GM12875 (cell line): ENCODE measurements around the gene CACNB3.
"Not testable (repeated sequence)": the region's sequence is repeated elsewhere in the genome, so short reads cannot be mapped to it uniquely, and the experiment has no call there.

Source experiments
- H3K4me3 ChIP-seq: one replicate; pipeline ENCODE4 v1.5.1; 2011; ENCODE audit warnings: low read depth, low read length, control low read depth
- CTCF ChIP-seq: IDR thresholded peaks from 2 replicates; pipeline ENCODE4 v1.5.1; 2011; ENCODE audit warnings: low read depth, mild to moderate bottlenecking, control low read depth, inconsistent platforms, low read length, moderate library complexity, borderline replicate concordance; ENCODE audit not compliant: insufficient read depth

Gene CACNB3

DNA sequence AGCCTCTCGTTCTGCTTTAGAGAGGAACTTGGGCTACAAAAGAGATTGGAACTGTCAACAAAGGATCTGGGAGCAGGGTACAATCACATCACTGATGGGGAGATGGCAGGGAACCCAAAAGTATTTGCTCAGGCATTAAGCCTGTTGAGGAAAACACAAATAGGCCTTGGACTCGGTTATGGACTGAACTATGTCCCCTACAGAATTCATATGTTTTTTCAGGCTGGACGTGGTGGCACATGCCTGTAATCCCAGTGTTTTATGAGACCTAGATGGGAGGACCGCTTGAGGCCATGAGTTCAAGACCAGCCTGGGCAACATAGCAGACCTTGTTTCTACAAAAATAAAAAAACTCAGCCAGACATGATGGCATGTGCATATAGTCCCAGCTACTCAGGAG is 19.8 kb downstream of the CACNB3 start:
- no peak overlapping the region for H3K4me3 ChIP-seq
- TF ChIP-seq CTCF: no peak

DNA sequence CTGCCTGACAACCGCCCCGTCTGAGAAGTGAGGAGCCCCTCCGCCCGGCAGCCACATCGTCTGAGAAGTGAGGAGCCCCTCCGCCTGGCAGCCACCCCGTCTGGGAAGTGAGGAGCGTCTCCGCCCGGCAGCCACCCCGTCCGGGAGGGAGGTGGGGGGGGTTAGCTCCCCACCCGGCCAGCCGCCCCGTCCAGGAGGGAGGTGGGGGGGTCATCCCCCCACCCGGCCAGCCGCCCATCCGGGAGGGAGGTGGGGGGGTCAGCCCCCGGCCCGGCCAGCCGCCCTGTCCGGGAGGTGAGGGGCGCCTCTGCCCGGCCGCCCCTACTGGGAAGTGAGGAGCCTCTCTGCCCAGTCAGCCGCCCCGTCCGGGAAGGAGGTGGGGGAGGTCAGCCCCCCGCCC is 23.7 kb downstream of the CACNB3 start:
- not testable (repeated sequence) for H3K4me3 ChIP-seq

GRCh38 chr12:48851883-48852733 is 33.8 kb downstream of the CACNB3 start, which contains the start of gene DDX23:
DDX23 (minus strand) TSS chr12:48852163; CDS start chr12:48845782, 6,381 bp downstream.
- peak within 1 kb of the TSS; percentile 89 for H3K4me3 ChIP-seq
- no peak for TF ChIP-seq CTCF

DNA sequence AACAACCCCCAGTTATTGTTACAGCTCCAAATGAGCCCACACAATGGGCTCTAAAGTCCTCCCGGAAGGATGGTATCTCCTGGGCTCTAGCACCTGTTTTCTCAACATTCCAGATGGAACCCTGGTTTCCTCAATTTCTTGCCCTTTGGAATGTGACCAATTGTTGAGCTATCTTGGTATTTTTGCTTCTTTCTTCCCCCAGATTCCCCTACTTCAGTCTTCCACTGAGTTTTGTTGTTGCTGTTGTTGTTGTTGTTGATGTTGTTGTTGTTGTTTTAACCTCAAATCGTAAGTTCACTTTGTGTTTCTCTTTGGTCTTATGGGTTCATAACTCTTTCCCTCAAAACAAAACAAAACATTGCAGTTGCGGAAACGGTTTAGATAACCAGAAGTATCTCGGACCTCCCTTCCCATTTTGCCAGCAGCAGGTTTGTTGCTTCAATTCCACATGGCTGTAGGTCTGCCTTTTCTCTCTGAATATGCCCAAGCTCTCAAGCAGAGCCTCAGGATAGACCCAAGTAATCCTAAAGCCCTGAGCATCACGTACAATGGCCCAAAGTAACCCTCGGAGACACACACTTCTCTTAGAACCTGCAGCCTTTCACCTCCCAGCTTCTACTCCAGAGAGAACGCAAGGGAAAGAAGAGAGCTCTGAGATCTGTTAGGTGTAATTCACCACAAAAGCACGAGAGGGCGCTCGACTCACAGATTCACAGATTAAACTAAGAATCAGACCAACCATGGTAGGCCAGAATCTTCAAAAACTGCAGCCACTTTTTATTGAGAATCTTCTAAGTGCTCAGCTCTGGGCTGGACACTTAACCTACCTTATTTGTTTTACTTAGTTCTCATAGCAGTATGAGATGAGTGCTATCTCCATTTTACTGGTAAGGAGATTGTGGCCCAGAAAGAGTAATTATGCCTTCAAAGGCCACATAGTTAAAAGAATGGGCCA is 34.7 kb downstream of the CACNB3 start:
- peak overlapping the region; percentile 89 for H3K4me3 ChIP-seq
- TF ChIP-seq CTCF: peak; percentile 62

DNA sequence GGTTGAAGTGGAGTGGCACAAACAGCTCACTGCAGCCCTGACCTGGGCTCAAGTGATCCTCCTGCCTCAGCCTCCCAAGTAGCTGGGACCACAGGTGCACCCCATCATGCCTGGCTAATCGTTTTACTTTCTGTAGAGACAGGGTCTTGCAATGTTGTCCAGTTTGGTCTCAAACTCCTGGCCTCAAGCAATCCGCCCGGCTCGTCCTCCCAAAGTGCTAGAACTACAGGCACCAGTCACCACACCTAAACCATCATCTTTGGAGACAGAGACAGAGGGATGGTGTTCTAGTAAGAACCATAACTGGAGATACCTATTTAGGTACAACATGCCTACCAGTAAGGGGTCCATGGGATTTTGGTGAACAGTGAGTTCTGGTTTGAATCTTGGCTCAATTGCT is 36.2 kb downstream of the CACNB3 start:
- TF ChIP-seq CTCF: no peak
- no peak overlapping the region for H3K4me3 ChIP-seq

- H3K4me3 ChIP-seq: not testable (repeated sequence)
Measured at GRCh38 chr12:48854932-48855331, 36.6 kb downstream of the CACNB3 start.

DNA sequence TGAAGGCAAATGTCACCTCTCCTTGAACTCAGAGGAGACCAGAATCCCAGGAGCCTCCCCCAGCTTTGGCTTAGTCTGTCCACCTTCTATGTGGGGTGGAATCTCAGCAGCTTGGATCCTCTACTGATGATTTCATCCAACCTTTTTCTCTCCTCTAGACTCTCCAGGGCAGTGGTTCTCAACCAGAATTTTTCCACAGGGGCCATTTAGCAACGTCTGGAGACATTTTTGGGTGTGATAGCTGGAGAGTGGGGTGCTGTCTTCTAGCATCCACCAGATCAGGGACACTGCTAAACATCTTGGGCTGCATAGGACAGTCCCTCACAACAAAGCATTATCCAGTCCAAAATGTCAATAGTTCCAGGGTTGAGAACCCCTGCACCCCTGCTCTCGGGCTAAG is 38.1 kb downstream of the CACNB3 start:
- no peak for TF ChIP-seq CTCF
- no peak overlapping the region for H3K4me3 ChIP-seq
